Heart right ventricle (tissue), 16 donors: ENCODE data around the gene HOXA5. TPM values are rescaled to one million over a fixed set of nuclear protein-coding genes. Genes with fewer than 3 reads are reported as not detected.
A peak's percentile ranks its signal among the peaks of the same experiment; 100 is the strongest.

ENCODE experiments used
- ATAC-seq, 8 donors: fragments of 200-7000 bp; cut with Tn5 transposase; one replicate each; pipeline ENCODE4 v1.9.1; 2020; ENCODE audit warnings: mild to moderate bottlenecking in 8 of 8, moderate library complexity in 8 of 8, moderate number of reproducible peaks in 1 of 8
- DNase-seq, 2 donors: peaks; one replicate each; pipeline ENCODE4 v3.0.0-alpha.2; 2020
- H3K27ac ChIP-seq, 10 donors: fragments of 200-600 bp; sonication (generic) in 2 of 10; one replicate each; pipeline versions ENCODE4 v1.5.0 to v1.8.0; 2020 to 2022; ENCODE audit warnings: mild to moderate bottlenecking in 3 of 10
- H3K27me3 ChIP-seq, 7 donors: fragments of 200-600 bp; one replicate each; pipeline ENCODE4 v1.8.0; 2021 to 2022; ENCODE audit warnings: mild to moderate bottlenecking in 2 of 7
- H3K36me3 ChIP-seq, 9 donors: fragments of 200-600 bp; sonication (generic) in 1 of 9; one replicate each; pipeline versions ENCODE4 v1.5.0 to v1.8.0; 2020 to 2022; ENCODE audit warnings: mild to moderate bottlenecking in 2 of 9
- H3K4me1 ChIP-seq, 9 donors: fragments of 200-600 bp; sonication (generic) in 1 of 9; one replicate each; pipeline versions ENCODE4 v1.5.0 to v1.8.0; 2020 to 2022; ENCODE audit warnings: mild to moderate bottlenecking in 4 of 9
- H3K4me3 ChIP-seq, 10 donors: fragments of 200-600 bp; sonication (generic) in 2 of 10; one replicate each; pipeline versions ENCODE4 v1.5.0 to v1.8.0; 2020 to 2022; ENCODE audit warnings: mild to moderate bottlenecking in 7 of 10, moderate library complexity in 2 of 10
- H3K9me3 ChIP-seq, 11 donors: fragments of 200-600 bp in 10 of 11; sonication (generic) in 2 of 11; one replicate each; pipeline versions ENCODE4 v1.5.0 to v1.8.0; 2013 to 2022; ENCODE audit warnings: mild to moderate bottlenecking in 2 of 11, control low read depth in 1 of 11, moderate library complexity in 1 of 11
- CTCF ChIP-seq, 9 donors: fragments of 200-600 bp; sonication (generic) in 2 of 9; IDR thresholded peaks; one replicate each; pipeline versions ENCODE4 v1.5.0 to v1.8.0; 2021 to 2022; ENCODE audit warnings: antibody characterized with exemption in 9 of 9, mild to moderate bottlenecking in 5 of 9, moderate library complexity in 1 of 9
- WGBS, 2 donors: extraction: QIAGEN DNeasy Blood & Tissue Kit; methylation state at CpG; one replicate each; pipeline ENCODE4 v1.1.7; 2013; ENCODE audit warnings: inconsistent platforms in 1 of 2; 5-methylcytosine and 5-hydroxymethylcytosine counted together
- intact Hi-C, 10 donors: fragments of 100-400 bp; cut with DNase I; formaldehyde crosslinking; loops; one replicate each; pipeline versions ENCODE4 v1.11.1 to v1.14.2; 2022
- polyA plus RNA-seq, 2 donors: library from polyadenylated mRNA; stranded (reverse); fragments of 200-250 nt; gene quantifications; one replicate each; pipeline ENCODE4 v1.2.3, GENCODE V29; 2013
- total RNA-seq, 10 donors: library from RNA; stranded (reverse); fragmentation: NEBNext Ultra II Directional in 3 of 10; extraction: Animal tissue kit (Norgen Biotek cat#: 25700) in 3 of 10; gene quantifications; one replicate each; pipeline versions ENCODE4 v1.2.1 to v1.2.4, GENCODE V29; 2021 to 2023
- donor health status: Arrhythmogenic right ventricular cardiomyopathy.
- donor health status: ischemic (EF 13 %, LVEDD 7.1; RV severe dilation, severe dysfunction).
- donor health status: healthy with polysubstance abuse.
- donor health status: DM: no; HTN: yes; CAD: no.
- donor health status: DM: no; HTN: no; CAD: no.
- donor health status: ischemic (EF 25% LVEDD 6.9; RV normal size, moderate dysfunction).
- donor health status: ischemic (EF 25% LVEDD 5.7; RV mildly dilated, moderate dysfunction).
- donor health status: healthy.
- donor health status: DM: yes; HTN: yes; CAD: no.
- donor health status: Ischemic cardiomyopathy.
- donor health status: ischemic (EF 35%, LVEDD 5.7; RV mildly dilated, moderate dysfunction).
- donor health status: nonischemic (EF 11% LVEDD 7.7; RV severe dilation, severe dysfunction).
- donor health status: DM: yes; HTN: yes; CAD: no.
- donor health status: PGD.
- donor health status: ischemic (EF 29% LVEDD 5.4; RV normal size, mild dysfunction).
- donor health status: nonischemic (EF 23%, LVEDD 6.1; RV moderate dilation, normal function).

Gene HOXA5
- total and polyA plus RNA-seq, 12 donors = 0.09 to 0.95 (median 0.24) TPM; not detected in 8

DNA sequence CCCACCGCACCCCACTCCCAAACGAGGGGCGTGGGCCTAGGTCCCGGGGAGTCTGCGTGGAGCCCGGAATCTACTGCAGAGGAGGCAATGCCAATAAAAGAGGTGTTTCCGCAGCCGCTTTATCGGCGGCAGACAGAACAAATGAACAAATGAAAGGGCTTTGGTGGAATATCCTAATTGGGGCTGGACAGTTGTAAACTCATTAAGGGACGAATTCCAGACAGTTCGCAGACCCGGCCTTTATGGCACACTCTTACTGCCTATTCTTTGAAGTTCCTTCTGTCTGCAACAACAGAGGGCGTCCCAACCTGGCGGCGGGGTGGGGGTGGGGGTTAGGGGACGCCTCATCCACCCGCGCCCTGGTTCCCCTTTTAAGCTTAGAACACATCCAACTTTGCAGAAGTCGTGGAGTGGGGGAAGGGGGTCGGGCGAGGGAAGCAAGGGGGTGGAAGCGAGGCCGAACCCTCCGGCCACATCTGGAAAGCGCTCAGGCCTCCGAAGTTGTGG is 17.8 kb upstream of the HOXA5 start:
- H3K27me3 ChIP-seq = peaks cover 74 to 100% (median 100%) of the 10 kb centered on the region in 7 donors
- DNase-seq = no peak

GRCh38 chr7:27160546-27161213 is 17.2 kb upstream of the HOXA5 start:
- H3K27me3 ChIP-seq = peaks cover 74 to 100% (median 100%) of the 10 kb centered on the region in 7 donors
- 1% methylated on average over 54 of the region's 54 CpGs for WGBS, 2 donors

More for the DNA sequence above, 17.8 kb upstream of the HOXA5 start:
- Histone ChIP-seq H3K9me3 (no peaks in the 10 kb centered on the region), H3K4me1 (peaks cover 8 to 77% (median 32%) of the 10 kb centered on the region in 9 donors), H3K36me3 (peaks cover 0 to 18% (median 0%) of the 10 kb centered on the region in 9 donors), H3K4me3 (peak overlapping the region; percentile 36 to 75 (median 58)), H3K27ac (no peak overlapping the region)
- intact Hi-C loops = loop anchor here (2.0 to 10.0 kb wide), 14 partner anchors 306 to 1296 kb away; no protein-coding TSS in a partner anchor
- ATAC-seq = peak in 5 of 8 donors; percentile 26 to 50 (median 47)
- WGBS, 2 donors = 3 to 4% methylated on average over 26 to 27 of the region's 27 CpGs
- TF ChIP-seq CTCF (IDR thresholded peaks at IDR 0.05) = peak in 5 of 9 donors; percentile 3 to 17 (median 6)

GRCh38 chr7:27160145-27160545 is 16.7 kb upstream of the HOXA5 start:
- 24 to 32% methylated on average over 23 of the region's 23 CpGs for WGBS, 2 donors
- Histone ChIP-seq H3K9me3 (no peaks in the 10 kb centered on the region), H3K36me3 (peaks cover 0 to 11% (median 0%) of the 10 kb centered on the region in 9 donors), H3K4me1 (peaks cover 8 to 77% (median 30%) of the 10 kb centered on the region in 9 donors), H3K27me3 (peaks cover 74 to 100% (median 100%) of the 10 kb centered on the region in 7 donors), H3K4me3 (peak overlapping the region; percentile 36 to 75 (median 58)), H3K27ac (peak overlapping the region in 1 of 10 donors; percentile 15)
- intact Hi-C loops = loop anchor here (2.0 to 10.0 kb wide), 14 partner anchors 305 to 1295 kb away; no protein-coding TSS in a partner anchor
- peak in 3 of 8 donors; percentile 5 to 39 (median 19) for ATAC-seq
- TF ChIP-seq CTCF (IDR thresholded peaks at IDR 0.05) = no peak
- DNase-seq = no peak

More at GRCh38 chr7:27160546-27161213, 17.2 kb upstream of the HOXA5 start:
- intact Hi-C loops = loop anchor here (2.0 to 10.0 kb wide), 14 partner anchors 306 to 1296 kb away; no protein-coding TSS in a partner anchor
- DNase-seq (peak; percentile 78 to 80), ATAC-seq (peak; percentile 73 to 89 (median 83))
- no peaks in the 10 kb centered on the region for H3K9me3 ChIP-seq
- TF ChIP-seq CTCF (IDR thresholded peaks at IDR 0.05) = peak; percentile 99 to 100 (median 100)
- peak overlapping the region; percentile 36 to 75 (median 58) for H3K4me3 ChIP-seq
- peak overlapping the region in 1 of 10 donors; percentile 15 for H3K27ac ChIP-seq
- peaks cover 8 to 77% (median 31%) of the 10 kb centered on the region in 9 donors for H3K4me1 ChIP-seq
- peaks cover 0 to 16% (median 0%) of the 10 kb centered on the region in 9 donors for H3K36me3 ChIP-seq
